ENCODE data around the gene DDX42. TPM values are rescaled to one million over a fixed set of nuclear protein-coding genes. Genes with fewer than 3 reads are reported as not detected.

DDX42 gene
- total RNA-seq, 2 experiments from 2014 or later: 71.5 to 74.1 TPM

Other genes with a start within 250 kb of the DDX42 start
- gene DCAF7, start 223.7 kb upstream of the DDX42 start, total RNA-seq: 10 to 100 TPM; 10.7 to 11.7 TPM
- gene TACO1, start 173.3 kb upstream of the DDX42 start, total RNA-seq: 10 to 100 TPM; 13.7 to 15.9 TPM
- 10 to 100 TPM; 72.9 to 74.5 TPM for gene MAP3K3, start 151.8 kb upstream of the DDX42 start, total RNA-seq
- gene LIMD2, start 74.0 kb upstream of the DDX42 start, total RNA-seq: 100 to 1,000 TPM; 828 to 849 TPM
- gene STRADA, start 32.4 kb upstream of the DDX42 start, total RNA-seq: 10 to 100 TPM; 54.7 to 63.6 TPM
- gene CCDC47, start 573 bp upstream of the DDX42 start, total RNA-seq: 10 to 100 TPM; 33.1 to 34.6 TPM
- 10 to 100 TPM; 88.5 to 90.3 TPM for gene PSMC5, start 53.3 kb downstream of the DDX42 start, total RNA-seq
- gene FTSJ3, start 53.5 kb downstream of the DDX42 start, total RNA-seq: 10 to 100 TPM; 60.0 to 70.3 TPM
- gene SMARCD2, start 68.5 kb downstream of the DDX42 start, total RNA-seq: 100 to 1,000 TPM; 121 TPM
- not detected for gene CSH2, start 99.5 kb downstream of the DDX42 start, total RNA-seq
- gene GH2, start 107.8 kb downstream of the DDX42 start, total RNA-seq: not detected
- not detected for gene CSH1, start 122.4 kb downstream of the DDX42 start, total RNA-seq
- gene CSHL1, start 137.1 kb downstream of the DDX42 start, total RNA-seq: not detected
- gene GH1, start 144.7 kb downstream of the DDX42 start, total RNA-seq: not detected
- 1 to 10 TPM; 2.9 to 3.2 TPM for gene CD79B, start 158.2 kb downstream of the DDX42 start, total RNA-seq
- gene SCN4A, start 198.7 kb downstream of the DDX42 start, total RNA-seq: under 1 TPM in 1 of 2 experiments, not detected in 1; 0.14 TPM
- gene PRR29, start 224.2 kb downstream of the DDX42 start, total RNA-seq: under 1 TPM; 0.24 to 0.97 TPM
- 10 to 100 TPM; 38.0 to 38.7 TPM for gene ICAM2, start 246.5 kb downstream of the DDX42 start, total RNA-seq

Measured in CD8-positive, alpha-beta T cell (primary cell).